PC-3 (cell line): Measurements from ENCODE around the gene POMC. TPM values are rescaled to one million over a fixed set of nuclear protein-coding genes. Genes with fewer than 3 reads are reported as not detected.
A peak's percentile ranks its signal among the peaks of the same experiment; 100 is the strongest.
"Not testable (repeated sequence)": the region's sequence is repeated elsewhere in the genome, so short reads cannot be mapped to it uniquely, and the experiment has no call there.

ENCODE experiments used
- ATAC-seq: fragments of 200-7000 bp; cut with Tn5 transposase; 2 replicates; pipeline ENCODE4 v1.9.1; 2020; ENCODE audit warnings: mild to moderate bottlenecking, moderate library complexity
- BruUV-seq: library from RNA; stranded (reverse); fragments of 400-500 nt; replicated peaks from 2 replicates; lab custom pipeline; 2021; lab: Mats Ljungman, UMichigan
- CTCF ChIA-PET: fragments of 300-600 bp; sonication (Branson Sonifier 250); formaldehyde crosslinking; loops from one replicate; lab custom pipeline; 2022; ENCODE audit warnings: antibody characterized with exemption; lab: Charles Lee
- POLR2A ChIA-PET: fragments of 300-600 bp; sonication (Branson Sonifier 250); formaldehyde crosslinking; loops from one replicate; lab custom pipeline; 2022; ENCODE audit warnings: antibody characterized with exemption; ENCODE audit not compliant: unreplicated experiment; lab: Charles Lee
- DNase-seq: peaks from one replicate; pipeline ENCODE4 v3.0.0-alpha.2; 2015
- H2AFZ ChIP-seq: fragments of 300-600 bp; sonication (generic); 2 replicates; pipeline ENCODE4 v1.6.0; 2016; ENCODE audit warnings: antibody characterized with exemption, low read length
- H3F3A ChIP-seq: fragments of 300-600 bp; sonication (generic); one replicate; pipeline ENCODE4 v1.6.0; 2017; ENCODE audit warnings: antibody characterized with exemption, low read length, control low read depth, mild to moderate bottlenecking; ENCODE audit not compliant: unreplicated experiment
- H3K27ac ChIP-seq: fragments of 300-600 bp; sonication (generic); 2 replicates; pipeline ENCODE4 v1.5.1; 2016; ENCODE audit warnings: mild to moderate bottlenecking, low read length
- H3K27me3 ChIP-seq: fragments of 300-600 bp; sonication (generic); 2 replicates; pipeline ENCODE4 v1.6.1; 2016; ENCODE audit warnings: low read length, mixed read lengths
- H3K36me3 ChIP-seq: fragments of 300-600 bp; sonication (generic); 2 replicates; pipeline ENCODE4 v1.6.1; 2016; ENCODE audit warnings: low read depth, mixed run types, low read length, mixed read lengths
- H3K4me1 ChIP-seq: fragments of 300-600 bp; sonication (generic); 2 replicates; pipeline ENCODE4 v1.5.1; 2016; ENCODE audit warnings: low read length; ENCODE audit not compliant: insufficient read depth
- H3K4me2 ChIP-seq: fragments of 300-600 bp; sonication (generic); 2 replicates; pipeline ENCODE4 v1.6.0; 2016; ENCODE audit warnings: low read length
- H3K4me3 ChIP-seq: fragments of 300-600 bp; sonication (generic); 2 replicates; pipeline ENCODE4 v1.5.1; 2016; ENCODE audit warnings: mild to moderate bottlenecking, low read length, mixed read lengths
- H3K79me2 ChIP-seq: fragments of 300-600 bp; sonication (generic); 2 replicates; pipeline ENCODE4 v1.6.1; 2017; ENCODE audit warnings: low read length, mixed read lengths
- H3K9ac ChIP-seq: fragments of 300-600 bp; sonication (generic); 2 replicates; pipeline ENCODE4 v1.6.0; 2016; ENCODE audit warnings: mild to moderate bottlenecking, low read length
- H3K9me2 ChIP-seq: fragments of 300-600 bp; sonication (generic); replicated peaks from 2 replicates; pipeline ENCODE4 v1.6.1; 2016; ENCODE audit warnings: mixed run types, low read length, mixed read lengths
- H3K9me3 ChIP-seq: fragments of 300-600 bp; sonication (generic); 2 replicates; pipeline ENCODE4 v1.6.1; 2016; ENCODE audit warnings: low read length, mixed read lengths
- H4K20me1 ChIP-seq: fragments of 300-600 bp; sonication (generic); 2 replicates; pipeline ENCODE4 v1.6.1; 2016; ENCODE audit warnings: low read length, mixed read lengths
- CTCF ChIP-seq: fragments of 300-600 bp; sonication (generic); conservative IDR thresholded peaks from 2 replicates; pipeline ENCODE4 v1.5.1; 2017; ENCODE audit warnings: antibody characterized with exemption, low read depth, mild to moderate bottlenecking, low read length
- EZH2 ChIP-seq: fragments of 300-600 bp; sonication (generic); IDR thresholded peaks from one replicate; pipeline ENCODE4 v1.6.1; 2017; ENCODE audit warnings: antibody characterized with exemption, mild to moderate bottlenecking, low read length; ENCODE audit not compliant: unreplicated experiment
- EZH2phosphoT487 ChIP-seq: fragments of 300-600 bp; sonication (generic); IDR thresholded peaks from 2 replicates; pipeline ENCODE4 v1.6.1; 2018; ENCODE audit warnings: mild to moderate bottlenecking, antibody characterized with exemption, low read length, borderline replicate concordance
- intact Hi-C: fragments of 100-400 bp; cut with micrococcal nuclease; formaldehyde crosslinking; loops from 2 replicates; pipeline ENCODE4 v1.9.0; 2023
- total RNA-seq: library from RNA; depleted of rRNA; stranded (reverse); fragments of >200 nt; gene quantifications from 2 replicates; pipeline ENCODE4 v1.2.3, GENCODE V29; 2014

POMC gene
- total RNA-seq, 1 experiment from 2014 or later, result not detected

- ATAC-seq (peak; percentile 85), DNase-seq (peak; percentile 53)
- Histone ChIP-seq H3K4me3 (no peak overlapping the region), H3K79me2 (no peaks in the 10 kb centered on the region), H3K9ac (no peak overlapping the region), H3K27ac (no peak overlapping the region), H4K20me1 (no peaks in the 10 kb centered on the region), H3K27me3 (peaks cover 38% of the 10 kb centered on the region), H3K4me1 (no peaks in the 10 kb centered on the region), H2AFZ (peak overlapping the region; percentile 7; the same call in 1 of the 2 replicates), H3K9me2 (no peaks in the 10 kb centered on the region), H3K9me3 (no peaks in the 10 kb centered on the region), H3F3A (no peaks in the 10 kb centered on the region), H3K36me3 (no peaks in the 10 kb centered on the region), H3K4me2 (no peak overlapping the region)
- TF ChIP-seq EZH2phosphoT487 (no peak), CTCF (peak; percentile 60)
- BruUV-seq, result no TSS peak
- CTCF ChIA-PET, result interaction anchor here (0.5 to 1.1 kb wide), 2 partner anchors 12 to 1189 kb away, joined by 5 to 10 read pairs; no protein-coding TSS in a partner anchor
- intact Hi-C loops, result loop anchor here (1.0 kb wide), 1 partner anchor 30 kb away; no protein-coding TSS in a partner anchor
- POLR2A ChIA-PET, result no interaction called here
Measured at GRCh38 chr2:25165992-25166875, 2.1 kb downstream of the POMC start.

DNA sequence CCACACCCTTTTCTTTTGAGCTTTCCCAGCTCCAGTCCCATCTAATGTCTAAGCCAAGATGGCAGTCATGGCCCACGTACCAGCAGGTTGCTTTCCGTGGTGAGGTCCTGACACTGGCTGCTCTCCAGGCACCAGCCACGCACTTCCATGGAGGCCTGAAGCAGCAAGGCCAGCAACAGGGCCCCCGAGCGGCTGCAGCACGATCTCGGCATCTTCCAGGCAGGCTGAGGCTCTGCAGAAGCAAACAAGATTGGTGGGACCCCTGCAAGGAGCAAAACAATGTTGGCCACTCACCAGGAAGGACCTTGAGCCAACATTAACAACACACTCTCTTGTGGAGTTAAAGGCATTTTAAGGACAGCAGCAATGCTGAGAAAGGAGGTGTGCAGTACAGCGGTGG, 3.8 kb downstream of the POMC start:
- CTCF ChIA-PET, result interaction anchor here (0.7 kb wide), 1 partner anchor 198 kb away, joined by 3 read pairs; no protein-coding TSS in a partner anchor
- H3K4me2 ChIP-seq, result no peak overlapping the region
- TF ChIP-seq CTCF (no peak), EZH2phosphoT487 (no peak), EZH2 (no peak)

DNA sequence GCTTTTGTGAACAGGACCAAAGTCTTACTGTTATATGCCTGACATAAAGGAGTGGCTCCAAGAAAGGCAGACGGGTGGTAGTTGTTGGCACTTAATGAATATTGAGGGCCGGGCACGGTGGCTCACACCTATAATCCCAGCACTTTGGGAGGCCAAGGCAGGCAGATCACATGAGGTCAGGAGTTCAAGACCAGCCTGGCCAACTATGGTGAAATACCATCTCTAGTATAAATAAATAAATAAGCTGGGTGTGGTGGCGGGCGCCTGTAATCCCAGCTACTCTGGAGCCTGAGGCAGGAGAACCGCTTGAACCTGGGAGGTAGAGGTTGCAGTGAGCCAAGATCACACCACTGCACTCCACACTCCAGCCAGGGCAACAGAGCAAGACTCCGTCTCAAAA, 6.3 kb downstream of the POMC start:
- H3F3A ChIP-seq, H3K79me2 ChIP-seq, H4K20me1 ChIP-seq, H3K9me2 ChIP-seq, H3K4me3 ChIP-seq, H3K36me3 ChIP-seq, BruUV-seq, CTCF ChIA-PET, H3K9me3 ChIP-seq, POLR2A ChIA-PET, H3K27ac ChIP-seq, H3K4me2 ChIP-seq, H2AFZ ChIP-seq, H3K9ac ChIP-seq, intact Hi-C loops, ATAC-seq, H3K4me1 ChIP-seq, DNase-seq, H3K27me3 ChIP-seq: not testable (repeated sequence)

More for the DNA sequence above, 3.8 kb downstream of the POMC start:
- H3K9ac ChIP-seq, result no peak overlapping the region
- H3K9me2 ChIP-seq, result no peaks in the 10 kb centered on the region
- H3F3A ChIP-seq, result no peaks in the 10 kb centered on the region
- H3K27ac ChIP-seq, result no peak overlapping the region
- H2AFZ ChIP-seq, result no peak overlapping the region
- no peaks in the 10 kb centered on the region for H4K20me1 ChIP-seq
- peaks cover 28% of the 10 kb centered on the region for H3K27me3 ChIP-seq
- BruUV-seq, result no TSS peak
- DNase-seq (no peak), ATAC-seq (no peak)
- H3K4me1 ChIP-seq, result no peaks in the 10 kb centered on the region
- H3K4me3 ChIP-seq, result no peak overlapping the region
- no peaks in the 10 kb centered on the region for H3K36me3 ChIP-seq
- POLR2A ChIA-PET, result no interaction called here
- intact Hi-C loops, result no loop called here
- no peaks in the 10 kb centered on the region for H3K79me2 ChIP-seq
- H3K9me3 ChIP-seq, result no peaks in the 10 kb centered on the region
